COLO668 (cell line): ENCODE data around the gene TBC1D14.

Source experiments
- DNase-seq: peaks from one replicate; lab custom pipeline; 2025; ENCODE audit not compliant: unreplicated experiment; lab: John Stamatoyannopoulos, UW

TBC1D14 gene

DNA sequence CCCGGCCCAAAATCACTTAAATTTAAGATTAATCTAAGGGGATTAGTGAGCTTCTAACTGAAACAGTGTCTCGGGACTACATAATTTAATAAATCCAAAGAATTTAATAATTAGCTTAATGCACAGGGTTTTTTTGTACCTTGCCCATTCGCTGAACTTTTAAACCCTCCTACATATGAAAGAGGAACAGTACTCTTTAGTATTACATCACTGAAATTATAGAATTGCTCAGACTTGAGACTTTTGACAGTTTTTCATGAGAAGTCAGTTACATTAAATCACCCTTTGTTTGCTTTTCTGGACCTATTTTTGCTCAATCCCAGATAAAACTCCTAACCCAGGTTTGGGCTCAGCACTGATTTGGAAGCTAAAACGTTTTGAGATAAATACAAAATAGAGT lies 131.1 kb downstream of the TBC1D14 start:
- no peak for DNase-seq

DNA sequence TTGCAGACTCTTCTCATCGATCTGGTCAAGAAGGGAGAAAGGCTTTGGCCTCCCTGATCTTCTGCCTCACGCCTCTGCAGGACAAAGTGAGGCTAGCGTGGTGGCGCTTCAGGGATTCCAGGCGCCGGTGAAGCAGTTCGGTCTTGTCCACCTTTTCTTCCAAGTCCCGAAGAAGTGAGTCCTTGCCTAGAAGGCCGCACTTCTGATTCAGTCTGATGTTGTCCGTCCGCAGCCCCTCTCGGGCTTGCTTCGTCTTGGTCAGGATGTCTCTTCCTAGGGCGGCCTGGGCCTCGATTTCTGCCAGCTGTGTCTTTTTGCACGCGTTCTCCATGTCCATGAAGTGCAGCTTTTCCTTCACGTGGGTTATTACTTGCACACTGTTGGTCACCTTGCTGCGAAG lies 131.6 kb downstream of the TBC1D14 start:
- DNase-seq = no peak

DNA sequence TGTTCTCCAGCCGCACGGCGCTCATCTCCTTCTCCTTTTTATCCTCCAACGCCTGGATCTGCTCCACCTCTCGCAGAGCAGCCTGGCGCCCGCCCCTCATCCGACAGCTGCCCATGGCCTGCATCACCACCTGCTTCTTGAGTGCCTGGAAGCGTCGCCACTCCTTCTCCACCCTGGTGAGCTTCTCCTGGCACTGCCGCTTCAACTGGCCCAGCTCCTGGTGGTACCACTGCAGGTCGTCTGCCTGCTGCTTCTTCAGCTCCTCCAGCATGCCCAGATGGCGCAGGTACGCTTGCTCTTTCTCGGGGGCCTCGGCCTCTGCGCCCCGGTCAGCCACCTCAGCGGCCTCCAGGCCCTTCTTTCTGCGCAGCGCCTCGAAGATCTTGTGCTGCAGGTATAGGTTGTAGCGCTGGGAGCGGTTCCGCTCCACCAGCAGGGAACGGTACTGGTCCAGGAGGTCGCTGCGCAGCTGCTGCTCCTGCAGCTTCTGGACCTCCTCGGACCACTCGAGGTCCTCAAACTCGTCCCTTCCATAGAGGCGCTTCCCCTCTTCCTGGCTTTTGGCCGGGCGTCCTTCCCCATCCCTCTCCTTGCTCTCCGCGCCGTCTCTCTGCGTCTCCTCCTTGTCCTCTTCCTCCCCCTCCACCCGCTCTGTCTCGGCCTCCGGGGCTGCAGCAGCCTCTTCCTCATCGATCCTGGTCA lies 132.3 kb downstream of the TBC1D14 start:
- DNase-seq = peak; percentile 42

DNA sequence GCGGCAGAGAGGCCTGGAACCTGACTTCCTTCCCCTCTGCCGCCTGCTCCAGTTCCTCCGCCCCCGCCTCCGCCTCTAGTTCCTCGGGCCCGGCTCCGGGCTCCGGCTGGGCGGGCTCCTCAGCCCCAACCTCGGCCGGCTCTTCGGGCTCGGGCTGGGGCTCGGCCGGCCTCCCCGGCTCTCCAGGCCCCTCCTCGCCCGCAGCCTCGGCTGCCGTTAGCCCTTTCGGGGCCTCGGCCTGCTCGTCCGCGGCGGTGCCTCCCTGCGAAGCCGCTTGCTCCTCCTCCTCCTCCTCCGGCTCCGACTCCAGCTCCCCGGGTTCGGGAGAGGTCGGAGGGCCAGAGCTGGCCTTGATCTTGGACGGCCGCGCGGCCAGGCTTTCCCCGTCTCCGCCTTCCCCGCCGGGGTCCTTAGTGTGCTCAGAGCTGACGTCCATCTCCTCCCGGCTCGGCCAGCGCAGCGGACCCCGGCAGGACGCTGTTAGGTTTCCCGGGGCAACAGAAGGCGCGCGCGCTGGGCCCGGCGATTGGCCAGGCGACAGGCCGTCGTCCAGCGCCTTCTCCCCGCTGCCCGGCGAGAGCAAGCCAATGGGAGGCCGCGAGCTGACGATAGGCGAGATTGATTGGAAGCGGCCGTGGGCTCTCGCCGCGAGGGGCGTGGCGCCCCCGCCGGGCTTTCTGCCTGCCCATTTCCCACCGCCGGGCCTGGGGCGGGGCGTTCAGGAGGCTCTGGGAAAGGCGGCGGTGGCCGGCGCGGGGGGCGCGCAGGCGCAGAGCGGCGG lies 133.1 kb downstream of the TBC1D14 start:
- peak; percentile 99 for DNase-seq

DNA sequence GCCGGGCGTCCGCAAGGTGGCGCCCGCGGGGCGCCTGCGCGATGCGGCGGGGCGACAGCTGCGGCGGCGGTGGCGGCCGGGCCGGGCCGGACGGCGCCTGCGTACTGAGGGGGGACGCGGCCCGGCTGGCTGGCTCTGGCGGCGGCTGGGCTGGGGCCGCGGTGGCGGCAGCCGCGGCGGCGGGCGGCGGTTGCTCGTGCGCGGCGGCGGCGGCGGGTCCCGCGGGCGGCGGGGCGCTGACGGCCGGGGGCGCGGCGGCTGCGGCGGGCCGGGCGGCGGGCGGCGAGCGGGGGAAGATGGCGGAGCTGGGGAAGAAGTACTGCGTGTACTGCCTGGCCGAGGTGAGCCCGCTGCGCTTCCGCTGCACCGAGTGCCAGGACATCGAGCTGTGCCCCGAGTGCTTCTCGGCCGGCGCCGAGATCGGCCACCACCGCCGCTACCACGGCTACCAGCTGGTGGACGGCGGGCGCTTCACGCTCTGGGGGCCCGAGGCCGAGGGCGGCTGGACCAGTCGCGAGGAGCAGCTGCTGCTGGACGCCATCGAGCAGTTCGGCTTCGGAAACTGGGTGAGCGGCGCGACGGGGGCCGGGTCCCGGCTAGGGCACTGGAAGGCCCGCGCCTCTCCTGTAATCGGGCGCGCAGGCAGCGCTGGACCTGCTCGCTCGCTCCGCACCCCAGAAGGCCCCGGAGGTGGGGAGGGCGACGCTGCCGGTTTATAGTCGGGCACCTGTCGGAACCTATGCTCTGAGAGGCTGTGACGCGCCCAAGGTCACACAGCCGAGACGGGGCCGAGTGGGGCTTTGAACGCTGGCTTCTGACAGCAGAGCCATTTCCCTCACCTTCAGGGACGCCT lies 133.9 kb downstream of the TBC1D14 start, which contains the start of gene TADA2B:
TADA2B (plus strand) TSS at position 89 of the 853 bp plus-strand sequence; CDS start at position 297, 208 bp downstream.
- DNase-seq = peak; percentile 62

DNA sequence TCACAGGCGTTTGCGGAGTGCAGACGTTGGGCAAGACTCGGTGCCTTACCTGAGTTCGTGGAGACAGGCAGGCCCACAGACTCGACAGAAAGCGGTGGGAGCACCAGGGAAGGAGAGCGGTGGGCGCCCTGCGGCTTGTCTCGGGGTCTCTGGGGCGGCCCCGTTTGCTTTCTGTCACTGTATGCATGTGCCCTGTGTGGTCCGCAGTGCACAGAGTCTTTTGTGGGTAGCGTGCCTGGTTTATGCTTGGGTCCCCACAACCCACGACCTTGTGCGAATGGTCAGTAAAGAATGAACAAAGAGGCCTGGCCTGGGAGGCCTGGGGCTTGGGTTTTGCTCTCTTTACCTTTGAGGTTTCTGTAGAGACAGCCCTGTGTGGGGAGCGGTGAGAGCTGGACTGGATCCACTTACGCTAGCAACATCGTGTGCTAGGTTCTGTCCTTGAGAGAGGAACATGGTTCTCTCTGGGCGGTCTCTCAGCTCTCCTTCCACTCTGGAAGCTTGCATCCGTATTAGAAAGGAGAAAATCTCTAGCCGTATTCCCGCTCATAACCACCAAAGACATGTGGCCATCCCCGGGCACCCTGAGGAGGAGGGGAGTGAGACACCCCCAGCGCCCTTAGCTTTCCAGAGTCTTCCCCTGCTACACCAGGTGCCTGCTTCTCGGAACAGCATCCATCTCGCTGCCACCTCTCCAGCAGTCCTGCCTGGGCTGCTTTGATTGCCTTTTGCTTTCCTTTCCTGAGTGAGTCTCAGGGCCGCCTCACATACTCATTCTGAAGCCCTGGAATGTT lies 134.7 kb downstream of the TBC1D14 start:
- no peak for DNase-seq

DNA sequence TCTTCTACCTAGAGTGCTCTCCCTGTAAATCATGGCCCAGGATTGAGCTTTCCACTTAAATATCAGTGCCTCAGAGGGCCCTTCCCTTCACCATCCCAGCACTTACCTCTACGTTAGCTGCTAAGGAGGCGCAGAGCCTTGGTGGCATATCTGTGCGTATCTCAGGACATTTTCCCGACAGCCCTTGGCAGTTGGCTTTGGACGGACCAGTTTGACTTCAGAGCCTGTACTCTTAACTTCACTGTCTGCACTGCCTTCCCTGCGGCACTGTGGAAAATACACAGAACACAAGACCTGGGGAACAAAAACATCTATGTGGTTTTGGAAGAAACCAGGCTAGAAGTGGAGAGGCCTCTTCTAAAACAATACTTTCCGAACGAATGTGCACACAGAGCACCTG lies 135.9 kb downstream of the TBC1D14 start:
- no peak for DNase-seq

DNA sequence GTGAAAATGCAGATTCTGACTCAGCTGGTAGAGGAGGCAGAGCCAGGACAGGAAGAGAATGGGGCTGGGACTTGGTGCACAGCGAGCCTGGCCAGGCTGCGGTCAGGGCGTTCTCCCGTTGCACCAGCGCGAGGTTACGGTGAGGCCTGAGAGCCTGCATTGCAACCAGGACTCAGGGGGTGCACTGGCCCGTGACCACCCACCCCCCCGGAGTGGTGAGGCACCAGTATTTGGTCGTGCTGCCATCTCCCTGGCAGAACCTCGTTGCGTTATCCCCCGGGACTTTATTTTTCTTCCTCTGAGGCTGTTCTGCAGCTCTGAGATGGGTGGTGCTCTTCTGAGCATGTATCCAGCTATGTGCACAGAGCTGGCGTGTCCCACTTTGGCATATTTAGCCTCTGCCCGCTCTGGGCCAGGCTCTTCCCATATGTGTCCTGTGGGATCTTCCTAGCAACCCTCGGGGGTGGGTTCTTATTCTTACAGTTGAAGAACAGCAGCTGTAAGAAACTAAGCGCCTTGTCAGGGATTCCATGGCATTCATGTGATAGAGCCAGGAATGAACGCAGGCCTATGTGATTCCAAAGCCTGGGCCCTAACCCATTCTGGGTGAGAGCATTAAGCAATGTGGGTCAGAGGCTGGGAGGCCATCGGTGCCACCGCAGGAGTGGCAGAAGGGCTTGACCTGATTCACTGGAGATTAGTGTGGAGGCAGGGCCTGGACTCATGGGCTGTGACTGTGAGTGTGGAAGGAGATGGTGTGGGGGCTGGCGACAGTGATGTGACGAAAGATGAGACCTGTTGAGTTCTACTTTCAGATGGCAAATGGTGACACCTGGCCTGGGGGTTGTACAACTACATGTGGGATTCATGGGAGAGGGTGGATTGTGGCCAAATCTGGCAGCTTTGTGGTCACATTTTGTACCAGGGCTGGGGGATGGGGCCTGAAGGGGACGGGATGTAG lies 136.6 kb downstream of the TBC1D14 start:
- DNase-seq = no peak

DNA sequence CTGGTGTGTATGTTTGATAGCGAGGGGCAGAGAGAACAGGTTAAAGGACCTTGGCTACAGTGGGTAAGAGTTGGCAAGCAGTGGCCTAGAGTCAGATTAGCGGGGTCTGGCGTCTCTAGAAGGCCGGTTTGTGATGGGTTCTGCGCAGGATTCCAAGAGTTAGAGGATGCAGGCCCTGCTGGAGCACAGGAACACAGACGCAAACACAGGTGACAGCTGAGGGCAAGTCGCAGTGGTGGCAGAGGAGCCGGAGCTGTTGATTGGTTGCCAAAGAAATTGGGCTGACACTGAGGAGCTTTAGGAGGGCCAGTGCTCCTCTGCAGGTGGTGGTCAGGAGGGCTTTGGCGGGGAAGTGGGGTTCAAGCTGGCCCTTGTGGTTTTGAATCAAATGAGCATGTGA lies 137.3 kb downstream of the TBC1D14 start:
- DNase-seq = no peak

DNA sequence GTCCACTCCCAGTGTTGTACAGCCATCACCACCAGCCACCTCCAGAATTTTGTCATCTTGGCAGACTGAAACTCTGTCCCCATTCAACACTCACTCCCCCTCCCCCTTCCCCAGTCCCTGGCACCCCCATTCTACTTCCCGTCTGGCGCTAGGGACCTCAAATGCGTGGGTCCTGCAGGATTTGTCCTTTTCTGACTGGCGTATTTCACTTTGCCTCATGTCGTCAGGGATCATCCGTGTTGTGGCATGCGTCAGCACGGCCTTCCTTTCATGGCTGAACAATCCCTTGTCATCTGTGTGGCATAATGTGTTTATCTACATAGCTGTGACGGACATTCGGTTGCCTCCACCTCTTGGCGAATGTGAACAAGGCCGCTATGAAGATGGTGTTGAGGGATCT lies 139.0 kb downstream of the TBC1D14 start:
- no peak for DNase-seq

DNA sequence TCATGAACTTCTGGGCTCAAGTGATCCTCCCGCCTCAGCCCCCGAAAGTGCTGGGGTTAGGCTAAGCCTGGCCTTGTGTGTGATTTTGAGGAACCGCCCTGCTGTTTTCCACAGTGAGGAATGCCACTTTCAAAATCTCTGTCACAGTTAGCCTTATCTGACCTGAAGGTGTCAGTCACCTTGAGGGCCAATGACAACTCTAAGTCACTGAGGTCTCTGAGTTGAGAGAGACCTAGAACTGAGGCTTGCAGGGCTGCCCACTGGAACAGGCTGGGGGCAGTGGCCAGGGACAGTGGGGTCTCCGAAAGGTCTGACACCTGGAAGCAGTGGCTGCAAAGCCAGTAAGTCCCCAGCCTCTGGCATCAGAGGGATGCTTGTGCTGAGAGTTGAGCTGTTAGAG lies 139.7 kb downstream of the TBC1D14 start:
- no peak for DNase-seq

DNA sequence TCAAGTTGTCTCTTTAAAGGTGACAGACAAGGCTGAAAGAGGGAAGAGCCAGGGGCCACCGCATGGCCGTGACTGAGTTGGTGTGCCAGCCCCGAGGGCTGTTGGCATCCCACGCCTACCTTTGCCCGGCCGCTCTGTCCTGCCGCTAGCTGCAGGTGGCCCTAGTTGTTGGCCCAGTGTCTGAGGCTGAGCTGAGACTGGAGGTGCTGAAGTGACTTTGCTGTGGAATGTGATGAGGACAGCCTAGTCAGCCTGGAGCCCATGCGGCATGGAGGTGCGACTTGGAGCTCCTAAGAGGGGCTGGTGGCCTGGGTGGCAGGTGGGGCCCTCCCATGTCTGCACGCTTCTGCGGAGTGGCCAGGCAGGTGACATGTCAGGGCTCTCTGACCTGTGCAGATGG lies 140.1 kb downstream of the TBC1D14 start:
- DNase-seq = no peak

DNA sequence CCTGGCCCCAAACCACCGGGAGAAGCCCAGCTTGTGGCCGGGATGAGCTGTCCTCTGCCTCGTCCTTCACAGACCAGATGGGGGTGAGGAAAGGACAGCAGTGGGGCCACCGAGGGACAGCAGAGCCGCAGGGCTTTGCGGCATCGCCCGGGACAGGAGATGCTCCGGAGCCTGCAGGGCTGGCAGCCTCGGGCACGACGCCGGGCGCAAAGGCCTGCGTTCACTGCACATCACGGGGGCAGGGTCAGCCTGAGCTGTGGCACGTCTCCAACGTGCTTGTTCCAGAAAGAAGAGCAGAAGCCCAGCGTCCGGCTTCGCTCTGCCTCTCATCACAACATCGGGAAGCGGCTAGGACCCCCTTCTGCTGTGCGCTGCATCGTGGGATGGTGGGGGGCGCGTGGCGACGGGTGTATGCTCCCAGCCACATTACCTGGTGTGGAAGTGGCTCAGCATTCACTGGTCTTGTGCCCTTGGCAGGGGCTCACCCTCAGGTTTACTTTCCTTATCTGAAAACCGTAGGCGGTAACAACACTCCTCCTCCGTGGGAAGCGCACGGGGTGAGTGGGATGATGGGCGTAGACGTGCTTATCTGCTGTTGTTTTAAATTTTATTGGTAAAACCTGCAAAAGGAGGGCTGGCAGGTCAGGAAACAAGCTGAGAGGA lies 141.0 kb downstream of the TBC1D14 start:
- DNase-seq = no peak

DNA sequence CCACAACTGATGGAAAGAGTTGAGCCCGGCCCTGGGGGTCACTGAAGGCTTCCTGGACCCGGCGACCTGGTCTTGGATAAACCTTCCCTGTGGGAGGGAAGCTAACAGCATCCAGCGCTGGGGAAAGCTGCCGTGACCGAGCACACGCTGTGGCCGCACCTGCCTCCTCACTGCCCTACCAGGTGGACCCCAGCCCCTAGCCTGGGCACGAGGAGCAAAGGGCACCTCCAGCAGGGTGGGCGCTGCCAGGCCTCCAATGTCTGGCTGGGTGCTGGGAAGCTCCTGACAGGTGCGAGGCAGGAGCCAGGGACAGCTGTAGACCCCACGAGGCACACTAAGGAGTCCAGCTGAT lies 141.5 kb downstream of the TBC1D14 start:
- no peak for DNase-seq

DNA sequence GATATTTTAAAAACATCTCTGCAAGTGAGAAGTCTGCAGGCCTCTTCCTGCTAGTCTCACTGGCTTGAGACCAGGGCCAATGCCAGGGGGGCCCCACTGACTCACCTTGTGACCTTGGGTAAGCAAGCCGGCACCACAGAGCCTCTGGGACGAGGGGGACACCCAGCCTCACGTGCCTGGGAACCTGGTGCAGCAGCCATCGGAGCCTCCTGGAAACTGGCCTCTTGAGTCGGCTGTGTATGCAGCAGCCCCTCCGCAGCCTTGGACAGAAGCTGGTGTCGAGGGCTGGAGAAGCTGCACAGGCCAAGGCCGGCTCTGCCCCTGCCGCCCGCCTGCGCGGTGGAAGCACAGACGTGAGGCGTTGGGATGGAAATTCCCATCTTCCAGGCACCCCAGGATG lies 142.3 kb downstream of the TBC1D14 start:
- no peak for DNase-seq

DNA sequence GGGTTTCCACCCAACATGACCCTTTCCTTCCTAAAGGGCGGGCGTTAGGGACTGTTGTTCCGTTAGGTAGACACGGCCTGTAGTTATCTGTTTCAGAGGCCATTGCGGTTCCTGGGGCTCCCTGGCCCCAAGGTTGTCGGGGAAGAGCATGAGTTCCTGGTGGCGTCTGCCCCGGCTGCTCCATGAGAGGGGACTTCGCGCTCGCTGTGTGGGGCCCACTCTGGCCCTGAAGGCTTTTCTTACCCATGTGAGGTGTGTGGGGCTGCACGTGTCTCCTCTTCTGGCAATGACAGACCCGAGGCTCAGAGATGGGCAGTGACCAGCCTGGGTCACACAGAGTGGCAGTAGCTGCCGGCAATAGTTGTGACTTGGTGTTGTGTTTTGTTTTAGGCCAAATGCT lies 142.7 kb downstream of the TBC1D14 start:
- no peak for DNase-seq

DNA sequence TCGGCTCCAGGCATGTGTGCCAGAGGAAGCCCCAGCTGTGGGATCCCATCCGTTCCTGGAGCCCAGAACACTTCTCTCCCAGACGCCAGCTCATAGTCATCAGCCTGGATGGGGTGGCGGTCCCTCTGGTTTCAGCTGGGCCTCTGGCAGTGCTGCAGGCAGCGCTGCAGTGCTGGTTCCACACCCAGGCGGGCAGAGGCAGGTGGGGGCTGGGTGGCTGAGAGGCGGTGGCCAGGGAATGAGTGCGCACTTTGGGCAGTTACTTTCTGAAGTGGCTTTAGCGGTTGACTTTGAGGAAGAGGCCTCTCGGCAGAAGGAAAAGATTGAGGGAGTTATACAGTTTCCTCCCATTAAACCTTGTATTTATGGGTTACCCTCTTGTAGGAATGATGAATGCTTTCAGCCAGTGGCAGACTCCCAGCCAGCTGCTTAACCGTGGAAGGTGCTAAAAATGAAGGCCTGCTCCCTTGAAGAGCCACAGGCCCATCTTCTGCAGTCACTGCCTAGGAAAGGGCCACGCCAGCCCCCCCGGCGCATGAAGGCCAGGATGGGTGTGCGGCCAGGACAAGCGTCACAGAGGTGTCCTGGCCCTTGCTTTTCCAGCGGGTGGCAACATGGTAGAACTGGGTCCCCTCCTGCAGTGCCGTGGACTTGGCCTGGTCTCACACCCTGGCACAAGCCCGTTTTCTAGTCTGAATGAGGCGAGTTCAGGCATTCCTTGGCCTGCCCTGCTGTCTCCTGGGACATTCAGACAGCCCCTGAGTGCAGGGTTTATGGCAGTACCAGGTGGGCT lies 143.5 kb downstream of the TBC1D14 start:
- no peak for DNase-seq

DNA sequence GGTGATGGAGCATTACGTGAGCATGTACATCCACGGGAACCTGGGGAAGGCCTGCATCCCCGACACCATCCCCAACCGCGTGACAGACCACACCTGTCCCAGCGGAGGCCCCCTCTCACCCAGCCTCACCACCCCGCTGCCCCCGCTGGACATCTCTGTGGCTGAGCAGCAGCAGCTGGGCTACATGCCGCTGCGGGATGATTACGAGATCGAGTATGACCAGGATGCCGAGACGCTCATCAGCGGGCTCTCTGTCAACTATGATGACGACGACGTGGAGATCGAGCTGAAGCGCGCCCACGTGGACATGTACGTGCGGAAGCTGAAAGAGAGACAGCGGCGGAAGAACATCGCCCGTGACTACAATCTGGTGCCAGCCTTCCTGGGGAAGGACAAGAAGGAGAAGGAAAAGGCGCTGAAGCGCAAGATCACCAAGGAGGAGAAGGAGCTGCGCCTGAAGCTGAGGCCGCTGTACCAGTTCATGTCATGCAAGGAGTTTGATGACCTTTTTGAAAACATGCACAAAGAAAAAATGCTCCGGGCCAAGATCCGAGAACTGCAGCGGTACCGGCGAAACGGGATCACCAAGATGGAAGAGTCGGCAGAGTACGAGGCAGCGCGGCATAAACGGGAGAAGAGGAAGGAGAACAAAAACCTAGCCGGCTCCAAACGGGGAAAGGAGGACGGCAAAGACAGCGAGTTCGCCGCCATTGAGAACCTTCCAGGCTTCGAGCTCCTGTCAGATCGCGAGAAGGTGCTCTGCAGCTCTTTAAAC lies 144.7 kb downstream of the TBC1D14 start:
- no peak for DNase-seq
